Loucy (cell line): ENCODE data around the gene SUSD3.

ENCODE experiments used
- H2AFZ ChIP-seq: fragments of 200-600 bp; sonication (generic); 2 replicates; pipeline ENCODE4 v1.6.0; 2016; ENCODE audit warnings: antibody characterized with exemption, mild to moderate bottlenecking, low read length, moderate library complexity
- H3F3A ChIP-seq: fragments of 200-600 bp; 2 replicates; pipeline ENCODE4 v1.6.0; 2016; ENCODE audit warnings: antibody characterized with exemption, low read depth, mild to moderate bottlenecking
- H3K27me3 ChIP-seq: fragments of 200-600 bp; sonication (generic); 2 replicates; pipeline ENCODE4 v1.6.1; 2014; ENCODE audit warnings: low read length, mild to moderate bottlenecking; ENCODE audit not compliant: insufficient read depth, poor library complexity, severe bottlenecking
- H3K36me3 ChIP-seq: fragments of 200-600 bp; sonication (generic); 2 replicates; pipeline ENCODE4 v1.6.1; 2016; ENCODE audit warnings: low read length; ENCODE audit not compliant: insufficient read depth
- H3K4me1 ChIP-seq: fragments of 200-600 bp; sonication (generic); 2 replicates; pipeline ENCODE4 v1.5.1; 2014; ENCODE audit warnings: low read length, mild to moderate bottlenecking; ENCODE audit not compliant: insufficient read depth, poor library complexity, severe bottlenecking
- H3K4me2 ChIP-seq: fragments of 200-600 bp; sonication (generic); 2 replicates; pipeline ENCODE4 v1.6.0; 2014; ENCODE audit warnings: antibody characterized with exemption, low read length, low read depth, mild to moderate bottlenecking; ENCODE audit not compliant: poor library complexity, severe bottlenecking
- H3K4me3 ChIP-seq: fragments of 200-600 bp; sonication (generic); 2 replicates; pipeline ENCODE4 v1.5.1; 2014; ENCODE audit warnings: low read length, mild to moderate bottlenecking, mixed read lengths; ENCODE audit not compliant: poor library complexity, severe bottlenecking
- H3K79me2 ChIP-seq: fragments of 200-600 bp; sonication (generic); 2 replicates; pipeline ENCODE4 v1.6.1; 2014; ENCODE audit warnings: low read length; ENCODE audit not compliant: insufficient read depth
- H3K9ac ChIP-seq: fragments of 200-600 bp; sonication (generic); 2 replicates; pipeline ENCODE4 v1.6.0; 2014; ENCODE audit warnings: mild to moderate bottlenecking, low read depth, low read length, moderate library complexity; ENCODE audit not compliant: poor library complexity, severe bottlenecking
- H3K9me2 ChIP-seq: fragments of 200-600 bp; sonication (generic); replicated peaks from 2 replicates; pipeline ENCODE4 v1.6.1; 2016; ENCODE audit warnings: low read depth, low read length, mixed read lengths
- H3K9me3 ChIP-seq: fragments of 200-600 bp; sonication (generic); 2 replicates; pipeline ENCODE4 v1.6.1; 2014; ENCODE audit warnings: mild to moderate bottlenecking, antibody characterized with exemption, low read length, low read depth; ENCODE audit not compliant: insufficient read depth
- H4K20me1 ChIP-seq: fragments of 200-600 bp; sonication (generic); 2 replicates; pipeline ENCODE4 v1.6.0; 2014; ENCODE audit warnings: antibody characterized with exemption, low read length, mild to moderate bottlenecking; ENCODE audit not compliant: insufficient read depth, poor library complexity, severe bottlenecking
- CTCF ChIP-seq: fragments of 200-600 bp; sonication (generic); conservative IDR thresholded peaks from 2 replicates; pipeline ENCODE4 v1.5.1; 2014; ENCODE audit warnings: mild to moderate bottlenecking, antibody characterized with exemption, low read length
- EZH2phosphoT487 ChIP-seq: fragments of 200-600 bp; IDR thresholded peaks from 2 replicates; pipeline ENCODE4 v1.6.1; 2018; ENCODE audit warnings: antibody characterized with exemption, mild to moderate bottlenecking, moderate library complexity, borderline replicate concordance

Gene SUSD3

GRCh38 chr9:93097511-93098201 lies 39.2 kb downstream of the SUSD3 start:
- Histone ChIP-seq H3K79me2 (peaks cover 62% of the 10 kb centered on the region), H3K9me3 (no peaks in the 10 kb centered on the region; the same call in 1 of the 2 replicates), H3K4me2 (peak overlapping the region; percentile 100), H3K9me2 (no peaks in the 10 kb centered on the region), H3K9ac (peak overlapping the region; percentile 89), H4K20me1 (peaks cover 6% of the 10 kb centered on the region), H3K4me1 (peaks cover 63% of the 10 kb centered on the region), H3K4me3 (peak overlapping the region; percentile 91), H2AFZ (no peak overlapping the region), H3F3A (peaks cover 9% of the 10 kb centered on the region), H3K27me3 (no peaks in the 10 kb centered on the region), H3K36me3 (no peaks in the 10 kb centered on the region)
- TF ChIP-seq EZH2phosphoT487 (no peak), CTCF (no peak)

GRCh38 chr9:93098236-93098946 lies 39.9 kb downstream of the SUSD3 start:
- peaks cover 70% of the 10 kb centered on the region for H3K79me2 ChIP-seq
- no peak for TF ChIP-seq EZH2phosphoT487
- TF ChIP-seq CTCF, result no peak
- peak overlapping the region; percentile 100 for H3K4me2 ChIP-seq
- peak overlapping the region; percentile 91 for H3K4me3 ChIP-seq
- no peaks in the 10 kb centered on the region; the same call in 1 of the 2 replicates for H3K9me3 ChIP-seq
- H2AFZ ChIP-seq, result no peak overlapping the region; the same call in 1 of the 2 replicates
- H4K20me1 ChIP-seq, result peaks cover 6% of the 10 kb centered on the region
- H3K36me3 ChIP-seq, result no peaks in the 10 kb centered on the region
- H3K9me2 ChIP-seq, result no peaks in the 10 kb centered on the region
- peak overlapping the region; percentile 89 for H3K9ac ChIP-seq
- H3F3A ChIP-seq, result peaks cover 9% of the 10 kb centered on the region
- H3K27me3 ChIP-seq, result no peaks in the 10 kb centered on the region
- H3K4me1 ChIP-seq, result peaks cover 56% of the 10 kb centered on the region

- no peak for TF ChIP-seq CTCF
- TF ChIP-seq EZH2phosphoT487, result no peak
- Histone ChIP-seq H3K9me3 (no peaks in the 10 kb centered on the region; the same call in 1 of the 2 replicates), H3K9me2 (no peaks in the 10 kb centered on the region), H2AFZ (no peak overlapping the region), H3K27me3 (no peaks in the 10 kb centered on the region), H3F3A (peaks cover 9% of the 10 kb centered on the region), H4K20me1 (peaks cover 6% of the 10 kb centered on the region), H3K36me3 (no peaks in the 10 kb centered on the region), H3K4me1 (peaks cover 43% of the 10 kb centered on the region), H3K4me2 (peak overlapping the region; percentile 100), H3K79me2 (peaks cover 83% of the 10 kb centered on the region), H3K4me3 (peak overlapping the region; percentile 91), H3K9ac (peak overlapping the region; percentile 89)
These were observed 41.2 kb downstream of the SUSD3 start for GRCh38 chr9:93099551-93100275.
